Thyroid gland (tissue), 4 donors: ENCODE results near the gene NCKAP5L. TPM values are rescaled to one million over a fixed set of nuclear protein-coding genes. Genes with fewer than 3 reads are reported as not detected.

Experiments
- DNase-seq, 2 donors: peaks; one replicate each; pipeline ENCODE4 v3.0.0-alpha.2; 2019
- H3K27ac ChIP-seq, 3 donors: fragments of 200-600 bp; sonication (generic); 1 replicate in 2 of 3; 2 replicates in 1 of 3; pipeline ENCODE4 v1.5.1; 2016 to 2019; ENCODE audit warnings: mild to moderate bottlenecking in 1 of 3, moderate library complexity in 1 of 3
- H3K27me3 ChIP-seq: fragments of 200-600 bp; sonication (generic); one replicate; pipeline ENCODE4 v1.5.1; 2019
- H3K36me3 ChIP-seq, 2 donors: fragments of 200-600 bp; sonication (generic); one replicate each; pipeline ENCODE4 v1.5.1; 2016 to 2019
- H3K4me1 ChIP-seq, 2 donors: fragments of 200-600 bp; sonication (generic); one replicate each; pipeline ENCODE4 v1.5.1; 2017 to 2019
- H3K4me3 ChIP-seq, 3 donors: fragments of 200-600 bp; sonication (generic); replicated peaks in 1 of 3; 1 replicate in 2 of 3; 2 replicates in 1 of 3; pipeline ENCODE4 v1.5.1; 2016; ENCODE audit warnings: mild to moderate bottlenecking in 1 of 3
- H3K9me3 ChIP-seq: fragments of 200-600 bp; sonication (generic); one replicate; pipeline ENCODE4 v1.5.1; 2017
- POLR2A ChIP-seq, 2 donors: fragments of 450-650 bp; IDR thresholded peaks; one replicate each; pipeline ENCODE4 v1.6.1; 2017; ENCODE audit warnings: antibody characterized with exemption in 2 of 2, mild to moderate bottlenecking in 2 of 2, moderate library complexity in 1 of 2
- WGBS, 2 donors: methylation state at CpG; one replicate each; pipeline ENCODE4 v1.1.5; 2017; 5-methylcytosine and 5-hydroxymethylcytosine counted together
- intact Hi-C: fragments of 100-400 bp; cut with DNase I; formaldehyde crosslinking; loops from one replicate; pipeline ENCODE4 v1.15.1; 2023
- total RNA-seq, 4 donors: library from RNA; depleted of rRNA; stranded (reverse); fragments of >200 nt; gene quantifications; one replicate each; pipeline ENCODE4 v1.2.3, GENCODE V29; 2016
- TF ChIP-seq, protein P1 (sequence below), 6 experiments: fragments of 200-600 bp in 3 of 6; fragments of 450-650 bp in 3 of 6; sonication (generic) in 3 of 6; IDR thresholded peaks; one replicate each; pipeline ENCODE4 v1.5.1; 2016 to 2019; ENCODE audit warnings: antibody characterized with exemption in 6 of 6, mild to moderate bottlenecking in 2 of 6, inconsistent platforms in 1 of 6, moderate library complexity in 1 of 6

Gene NCKAP5L
- total RNA-seq, 4 donors from 2014 or later = 14.1 to 33.7 (median 16.3) TPM

DNA sequence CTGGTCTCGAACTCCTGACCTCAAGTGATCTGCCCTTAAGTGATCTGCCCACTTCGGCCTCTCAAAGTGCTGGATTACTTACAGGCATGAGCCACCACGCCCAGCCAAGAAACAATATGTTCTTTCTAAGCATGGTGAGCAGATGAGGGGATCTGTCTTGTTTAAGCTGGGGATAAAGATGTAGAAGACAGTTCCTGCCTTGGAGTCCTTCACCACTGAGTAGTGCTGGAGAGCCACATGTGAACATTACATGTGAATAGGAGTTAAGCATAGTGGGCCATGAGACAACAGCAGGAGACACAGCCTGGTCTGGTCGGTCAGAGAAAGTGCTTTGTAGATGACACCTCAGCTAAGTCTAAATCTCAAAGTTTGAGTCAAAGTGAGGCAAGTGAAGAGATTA, 60.9 kb downstream of the NCKAP5L start:
- Histone ChIP-seq H3K36me3 (peaks cover 24 to 27% of the 10 kb centered on the region in 2 donors), H3K27me3 (no peaks in the 10 kb centered on the region), H3K27ac (no peak overlapping the region), H3K4me3 (no peak overlapping the region), H3K9me3 (no peaks in the 10 kb centered on the region), H3K4me1 (no peaks in the 10 kb centered on the region)
- WGBS, 2 donors = 68 to 76% methylated on average over 4 of the region's 4 CpGs
- TF ChIP-seq, protein P1, sequence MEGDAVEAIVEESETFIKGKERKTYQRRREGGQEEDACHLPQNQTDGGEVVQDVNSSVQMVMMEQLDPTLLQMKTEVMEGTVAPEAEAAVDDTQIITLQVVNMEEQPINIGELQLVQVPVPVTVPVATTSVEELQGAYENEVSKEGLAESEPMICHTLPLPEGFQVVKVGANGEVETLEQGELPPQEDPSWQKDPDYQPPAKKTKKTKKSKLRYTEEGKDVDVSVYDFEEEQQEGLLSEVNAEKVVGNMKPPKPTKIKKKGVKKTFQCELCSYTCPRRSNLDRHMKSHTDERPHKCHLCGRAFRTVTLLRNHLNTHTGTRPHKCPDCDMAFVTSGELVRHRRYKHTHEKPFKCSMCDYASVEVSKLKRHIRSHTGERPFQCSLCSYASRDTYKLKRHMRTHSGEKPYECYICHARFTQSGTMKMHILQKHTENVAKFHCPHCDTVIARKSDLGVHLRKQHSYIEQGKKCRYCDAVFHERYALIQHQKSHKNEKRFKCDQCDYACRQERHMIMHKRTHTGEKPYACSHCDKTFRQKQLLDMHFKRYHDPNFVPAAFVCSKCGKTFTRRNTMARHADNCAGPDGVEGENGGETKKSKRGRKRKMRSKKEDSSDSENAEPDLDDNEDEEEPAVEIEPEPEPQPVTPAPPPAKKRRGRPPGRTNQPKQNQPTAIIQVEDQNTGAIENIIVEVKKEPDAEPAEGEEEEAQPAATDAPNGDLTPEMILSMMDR (IDR thresholded peaks at IDR 0.05) = no peak
- no peak for TF ChIP-seq POLR2A (IDR thresholded peaks at IDR 0.05)
- DNase-seq = no peak
- intact Hi-C loops = no loop called here

DNA sequence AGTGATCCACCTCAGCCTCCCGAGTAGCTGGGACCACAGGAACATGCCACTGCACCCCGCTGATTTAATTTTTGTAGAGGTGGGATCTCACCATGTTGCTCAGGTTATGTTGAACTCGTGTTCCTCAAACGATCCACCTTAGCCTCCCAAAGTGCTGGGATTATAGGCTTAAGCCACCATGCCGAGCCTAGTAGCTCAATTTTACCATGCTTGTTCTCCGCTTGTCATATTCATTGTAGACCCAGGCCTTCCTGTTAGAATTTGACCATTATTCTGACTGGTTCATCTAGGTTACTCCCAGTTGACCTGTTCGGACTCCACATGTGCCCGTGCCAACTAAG, 62.1 kb downstream of the NCKAP5L start:
- TF ChIP-seq POLR2A (IDR thresholded peaks at IDR 0.05) = no peak
- TF ChIP-seq, protein P1 (IDR thresholded peaks at IDR 0.05) = no peak
- no peaks in the 10 kb centered on the region for H3K9me3 ChIP-seq
- no peak overlapping the region for H3K27ac ChIP-seq
- DNase-seq = no peak
- H3K4me3 ChIP-seq = no peak overlapping the region
- H3K36me3 ChIP-seq = peaks cover 36 to 40% of the 10 kb centered on the region in 2 donors
- no peaks in the 10 kb centered on the region for H3K4me1 ChIP-seq
- intact Hi-C loops = no loop called here
- H3K27me3 ChIP-seq = no peaks in the 10 kb centered on the region
- 87 to 90% methylated on average over 8 of the region's 8 CpGs for WGBS, 2 donors

DNA sequence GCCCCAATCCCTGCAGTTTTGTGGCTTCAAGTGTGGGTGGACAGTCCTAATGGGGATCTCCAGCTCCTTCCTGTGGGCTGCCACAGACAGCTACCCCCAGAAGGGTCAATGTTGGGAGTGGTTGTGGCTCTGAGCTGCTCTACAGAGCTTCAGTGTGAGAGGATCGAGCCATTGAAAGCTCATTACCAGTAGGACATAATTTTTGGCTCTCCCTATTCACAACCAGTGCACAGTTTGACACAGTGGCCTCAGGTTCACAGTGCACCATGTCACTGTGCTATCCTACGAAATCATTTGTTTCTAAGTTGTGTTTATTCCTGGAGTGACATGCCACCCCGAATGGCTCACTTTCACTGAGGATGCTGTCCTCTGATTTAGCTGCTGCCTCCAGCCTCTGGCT, 64.1 kb downstream of the NCKAP5L start:
- 78 to 97% methylated on average over 3 of the region's 3 CpGs for WGBS, 2 donors
- TF ChIP-seq, protein P1 (IDR thresholded peaks at IDR 0.05) = no peak
- TF ChIP-seq POLR2A (IDR thresholded peaks at IDR 0.05) = no peak
- intact Hi-C loops = no loop called here
- Histone ChIP-seq H3K27ac (no peak overlapping the region), H3K27me3 (no peaks in the 10 kb centered on the region), H3K4me1 (no peaks in the 10 kb centered on the region), H3K36me3 (peaks cover 56 to 59% of the 10 kb centered on the region in 2 donors), H3K4me3 (no peak overlapping the region), H3K9me3 (no peaks in the 10 kb centered on the region)
- no peak for DNase-seq

DNA sequence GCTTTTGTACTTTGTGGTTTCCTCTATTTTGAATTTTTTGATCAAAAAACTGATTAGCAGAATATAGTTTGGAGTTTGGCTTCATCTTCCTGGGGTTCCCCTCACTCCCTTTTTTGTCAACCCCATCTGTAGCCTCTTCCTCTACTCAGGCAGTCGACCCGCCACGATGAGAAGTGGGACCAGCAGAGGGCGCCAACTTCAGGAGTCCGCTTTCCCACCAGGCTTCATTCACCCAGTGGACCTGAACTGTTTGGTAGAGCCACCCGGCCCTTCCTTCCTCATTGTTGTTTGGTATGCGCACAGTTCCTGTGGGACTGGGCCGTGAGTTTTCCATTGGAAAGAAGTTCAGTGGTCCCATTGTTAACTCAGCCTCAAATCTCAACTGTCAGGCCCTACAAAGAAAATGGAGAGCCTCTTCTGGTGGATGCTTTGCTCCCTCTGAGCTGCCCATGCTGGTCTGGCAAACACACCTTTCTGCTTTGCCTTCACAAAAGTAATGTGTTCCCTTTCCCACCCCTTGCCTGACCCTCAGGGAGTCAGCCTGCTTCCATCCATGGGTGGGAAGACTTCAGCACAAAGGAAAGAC, 65.1 kb downstream of the NCKAP5L start:
- Histone ChIP-seq H3K9me3 (no peaks in the 10 kb centered on the region), H3K4me1 (no peaks in the 10 kb centered on the region), H3K27ac (peak overlapping the region in 1 of 3 donors; percentile 4), H3K27me3 (no peaks in the 10 kb centered on the region), H3K36me3 (peaks cover 66 to 69% of the 10 kb centered on the region in 2 donors), H3K4me3 (no peak overlapping the region)
- peak; percentile 65 to 70 for DNase-seq
- intact Hi-C loops = no loop called here
- 28 to 34% methylated on average over 8 of the region's 8 CpGs for WGBS, 2 donors
- no peak for TF ChIP-seq POLR2A (IDR thresholded peaks at IDR 0.05)
- TF ChIP-seq, protein P1 (IDR thresholded peaks at IDR 0.05) = peak in 5 of 6 experiments; percentile 31 to 65 (median 41)

DNA sequence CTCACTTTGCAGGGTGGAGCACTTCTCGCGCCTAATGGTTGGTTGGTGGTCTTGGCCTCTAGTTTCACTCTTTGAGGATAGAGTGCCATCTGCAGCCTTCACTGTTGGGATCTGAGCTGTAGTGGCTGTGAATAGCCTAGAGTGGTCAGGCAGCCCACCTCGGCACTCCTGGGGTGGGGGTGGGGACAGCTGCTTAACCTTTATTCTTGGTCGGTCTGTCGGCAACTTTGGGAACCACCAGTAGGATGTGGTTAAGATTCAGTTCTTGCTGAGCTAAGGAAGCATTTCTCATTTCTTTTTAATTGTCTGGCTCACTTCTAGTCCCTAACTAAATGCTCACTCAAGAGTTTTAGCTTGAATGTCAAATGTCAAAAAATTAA, 65.8 kb downstream of the NCKAP5L start:
- intact Hi-C loops = no loop called here
- no peak for TF ChIP-seq POLR2A (IDR thresholded peaks at IDR 0.05)
- TF ChIP-seq, protein P1 (IDR thresholded peaks at IDR 0.05) = no peak
- no peaks in the 10 kb centered on the region for H3K9me3 ChIP-seq
- H3K27ac ChIP-seq = no peak overlapping the region
- H3K27me3 ChIP-seq = no peaks in the 10 kb centered on the region
- 86 to 91% methylated on average over 5 of the region's 5 CpGs for WGBS, 2 donors
- no peak overlapping the region for H3K4me3 ChIP-seq
- H3K4me1 ChIP-seq = no peaks in the 10 kb centered on the region
- H3K36me3 ChIP-seq = peaks cover 73 to 76% of the 10 kb centered on the region in 2 donors
- DNase-seq = no peak
